ENCODE data around the gene AGMO.

The AGMO gene

GRCh38 chr7:15452670-15453069 lies 109.1 kb downstream of the AGMO start:
- no peak for DNase-seq

- no peak for DNase-seq
Measured at GRCh38 chr7:15446722-15447121, 115.1 kb downstream of the AGMO start.

GRCh38 chr7:15446280-15446679 lies 115.5 kb downstream of the AGMO start:
- no peak for DNase-seq

GRCh38 chr7:15441915-15442314 lies 119.9 kb downstream of the AGMO start:
- no peak for DNase-seq

GRCh38 chr7:15440482-15440881 lies 121.3 kb downstream of the AGMO start:
- DNase-seq = no peak

GRCh38 chr7:15439853-15440252 lies 122.0 kb downstream of the AGMO start:
- no peak for DNase-seq

GRCh38 chr7:15433151-15433550 lies 128.7 kb downstream of the AGMO start:
- DNase-seq = no peak

- no peak for DNase-seq
Measured at GRCh38 chr7:15430911-15431310, 130.9 kb downstream of the AGMO start.

- no peak for DNase-seq
Measured at GRCh38 chr7:15430191-15430590, 131.6 kb downstream of the AGMO start.

GRCh38 chr7:15424468-15424867 lies 137.3 kb downstream of the AGMO start:
- DNase-seq = no peak

DNA sequence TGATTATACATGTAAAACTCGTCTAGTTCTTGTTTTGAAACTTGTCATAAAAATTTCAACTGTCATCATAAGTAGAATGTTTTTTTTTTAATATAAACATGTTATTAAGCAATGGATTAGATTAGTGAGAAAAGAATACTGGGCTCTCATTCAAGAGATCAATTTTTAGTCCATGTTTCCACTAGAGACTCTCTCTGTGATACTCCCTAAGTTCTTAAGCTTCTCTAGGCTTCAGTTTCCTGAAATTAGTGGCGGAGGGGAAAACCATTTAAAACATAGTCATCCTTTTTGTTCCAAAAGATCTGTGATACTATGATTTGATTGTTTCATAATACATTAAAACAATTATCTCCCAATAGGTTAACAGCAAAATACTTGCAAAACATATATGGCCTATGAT lies 142.2 kb downstream of the AGMO start:
- no peak for DNase-seq

- no peak for DNase-seq
Measured at GRCh38 chr7:15418264-15418663, 143.6 kb downstream of the AGMO start.

GRCh38 chr7:15417341-15417988 lies 144.3 kb downstream of the AGMO start:
- DNase-seq = no peak

DNA sequence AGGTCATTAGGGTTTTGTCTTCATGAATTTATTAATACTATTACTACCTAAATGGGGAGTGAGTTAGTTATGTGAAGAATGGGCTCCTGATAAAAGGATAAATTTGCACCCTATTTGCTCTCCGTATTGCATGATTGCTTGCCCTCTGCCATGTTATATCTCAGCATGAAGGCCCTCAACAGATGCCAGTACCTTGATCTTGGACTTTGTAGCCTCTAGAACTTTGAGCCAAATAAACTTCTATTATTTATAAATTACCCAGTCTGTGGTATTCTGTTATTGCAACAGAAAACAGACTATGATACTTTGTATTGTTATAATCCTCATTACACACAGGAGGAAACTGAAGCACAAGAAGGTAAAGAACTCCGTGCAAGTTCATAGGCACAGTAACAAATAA lies 150.8 kb downstream of the AGMO start:
- DNase-seq = no peak

GRCh38 chr7:15407910-15408309 lies 153.9 kb downstream of the AGMO start:
- DNase-seq = no peak

- no peak for DNase-seq
Measured at GRCh38 chr7:15403751-15404150, 158.1 kb downstream of the AGMO start.

- no peak for DNase-seq
Measured at GRCh38 chr7:15403315-15403714, 158.5 kb downstream of the AGMO start.

DNA sequence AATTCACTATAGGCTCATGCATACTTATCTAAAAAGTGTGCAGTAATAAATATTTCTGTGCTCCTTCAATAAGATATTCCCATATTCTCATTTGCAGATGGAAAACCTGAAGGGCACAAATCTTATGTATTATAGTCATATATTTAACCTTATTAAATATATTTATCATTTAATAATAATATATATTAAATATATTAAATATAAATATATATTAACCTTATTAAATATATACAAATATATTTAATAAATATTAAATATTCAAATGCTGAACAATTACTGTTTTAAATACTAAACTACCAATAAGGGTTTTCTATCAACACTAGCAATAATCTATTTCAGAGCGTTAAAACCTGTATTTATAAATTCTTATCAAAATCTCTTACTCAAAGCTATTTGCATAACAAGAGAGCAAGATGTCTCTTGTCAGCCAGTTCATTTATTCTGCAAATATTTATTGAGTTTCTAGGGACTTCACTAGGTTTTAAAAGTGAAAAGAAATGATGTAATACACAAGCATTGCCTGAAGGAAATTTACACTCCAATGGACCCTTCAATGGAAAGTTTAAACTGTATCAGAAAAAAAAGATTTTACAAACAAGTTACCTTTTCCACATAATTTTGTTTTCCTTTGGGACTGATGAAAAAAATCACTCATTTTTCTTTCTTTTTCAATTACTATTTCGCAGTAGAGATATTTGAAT lies 159.2 kb downstream of the AGMO start:
- no peak for DNase-seq

- no peak for DNase-seq
Measured at GRCh38 chr7:15400440-15400839, 161.4 kb downstream of the AGMO start.

GRCh38 chr7:15399441-15399840 lies 162.4 kb downstream of the AGMO start:
- no peak for DNase-seq

GRCh38 chr7:15397922-15398760 lies 163.7 kb downstream of the AGMO start:
- no peak for DNase-seq

DNA sequence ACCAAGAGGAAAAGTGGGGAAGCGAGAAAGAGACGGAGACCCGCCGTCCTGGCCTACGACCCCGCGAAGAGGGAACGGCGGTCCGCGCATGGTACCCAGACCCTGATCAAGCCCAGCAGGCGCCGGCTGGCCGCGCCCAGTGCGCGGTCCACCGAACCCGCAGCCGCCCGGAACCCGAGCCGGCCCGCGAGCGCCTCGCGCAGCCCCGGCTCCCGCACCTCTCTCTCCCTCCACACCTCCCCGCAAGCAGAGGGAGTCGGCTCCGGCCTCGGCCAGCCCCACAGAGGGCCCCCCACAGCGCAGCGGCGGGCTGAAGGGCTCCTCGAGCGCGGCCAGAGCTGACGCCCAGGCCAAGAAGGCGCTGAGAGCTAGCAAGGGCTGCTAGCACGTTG lies 164.7 kb downstream of the AGMO start:
- DNase-seq = no peak

- DNase-seq = no peak
Measured at GRCh38 chr7:15396210-15397158, 165.3 kb downstream of the AGMO start.

Data from stimulated activated CD4-positive, alpha-beta T cell treated with anti-CD3 and anti-CD28 coated beads, Interleukin-4, amount 100 ng/mL, for 4 hours (primary cell).